Left renal cortex interstitium (tissue), 4 donors: ENCODE measurements around the gene TEAD4. TPM values are rescaled to one million over a fixed set of nuclear protein-coding genes. Genes with fewer than 3 reads are reported as not detected.
"Not testable (repeated sequence)": the region's sequence is repeated elsewhere in the genome, so short reads cannot be mapped to it uniquely, and the experiment has no call there.

ENCODE experiments used
- DNase-seq, 4 donors: peaks; one replicate each; pipeline ENCODE4 v3.0.0-alpha.2; 2013; ENCODE audit warnings: low read depth in 4 of 4, low spot score in 2 of 4, missing footprints in 1 of 4
- polyA plus RNA-seq, 4 donors: library from polyadenylated mRNA; unstranded; fragments of 120-200 nt; gene quantifications; one replicate each; pipeline ENCODE4 v1.2.1, GENCODE V29; 2013; ENCODE audit not compliant: insufficient read length in 4 of 4

The TEAD4 gene
- polyA plus RNA-seq, 4 donors = 17.9 to 22.9 (median 21.5) TPM

- DNase-seq = no peak
Measured at GRCh38 chr12:3044141-3044630, 85.0 kb downstream of the TEAD4 start.

GRCh38 chr12:3045494-3045893 is 86.3 kb downstream of the TEAD4 start:
- no peak for DNase-seq

GRCh38 chr12:3045989-3046388 is 86.8 kb downstream of the TEAD4 start:
- no peak for DNase-seq

GRCh38 chr12:3046441-3047200 is 87.4 kb downstream of the TEAD4 start:
- no peak for DNase-seq

GRCh38 chr12:3047961-3048360 is 88.8 kb downstream of the TEAD4 start:
- DNase-seq = no peak

- no peak for DNase-seq
Measured at GRCh38 chr12:3048540-3048939, 89.3 kb downstream of the TEAD4 start.

GRCh38 chr12:3049176-3049575 is 90.0 kb downstream of the TEAD4 start:
- no peak for DNase-seq

- DNase-seq = no peak
Measured at GRCh38 chr12:3049611-3050249, 90.5 kb downstream of the TEAD4 start.

GRCh38 chr12:3054374-3054773 is 95.2 kb downstream of the TEAD4 start:
- DNase-seq = no peak

GRCh38 chr12:3055026-3055703 is 96.0 kb downstream of the TEAD4 start:
- DNase-seq = no peak

- DNase-seq = no peak
Measured at GRCh38 chr12:3055704-3056467, 96.7 kb downstream of the TEAD4 start.

- DNase-seq = no peak
Measured at GRCh38 chr12:3061059-3061458, 101.9 kb downstream of the TEAD4 start.

- no peak for DNase-seq
Measured at GRCh38 chr12:3061501-3062215, 102.5 kb downstream of the TEAD4 start.

GRCh38 chr12:3065300-3065699 is 106.1 kb downstream of the TEAD4 start:
- no peak for DNase-seq

GRCh38 chr12:3065846-3066245 is 106.6 kb downstream of the TEAD4 start:
- not testable (repeated sequence) for DNase-seq

- DNase-seq = no peak
Measured at GRCh38 chr12:3069714-3070113, 110.5 kb downstream of the TEAD4 start.

- DNase-seq = no peak
Measured at GRCh38 chr12:3071107-3071506, 111.9 kb downstream of the TEAD4 start.

GRCh38 chr12:3071710-3072109 is 112.5 kb downstream of the TEAD4 start:
- DNase-seq = no peak

GRCh38 chr12:3073438-3074250 is 114.4 kb downstream of the TEAD4 start:
- DNase-seq = peak in 2 of 4 donors; percentile 70 to 85
